K562 (cell line): Measurements from ENCODE around the gene GLT8D2. TPM values are rescaled to one million over a fixed set of nuclear protein-coding genes. Genes with fewer than 3 reads are reported as not detected.
A peak's percentile ranks its signal among the peaks of the same experiment; 100 is the strongest.

ENCODE experiments used
- BRD4 ChIP-seq: fragments of 200-600 bp; sonication (generic); IDR thresholded peaks from 2 replicates; pipeline ENCODE4 v1.6.1; 2017; ENCODE audit warnings: inconsistent platforms
- CHCHD3 ChIP-seq: fragments of 250-450 bp; sonication (Bioruptor Pico); IDR thresholded peaks from 2 replicates; pipeline ENCODE4 v2.1.2; 2022; ENCODE audit warnings: mild to moderate bottlenecking
- CREB3 ChIP-seq: fragments of 450-650 bp; conservative IDR thresholded peaks from 2 replicates; pipeline ENCODE4 v1.6.1; 2016; ENCODE audit warnings: missing genetic modification characterization, low read depth, mild to moderate bottlenecking, missing compliant biosample characterization, moderate library complexity
- DLX4 ChIP-seq: fragments of 250-450 bp; sonication (Bioruptor Pico); IDR thresholded peaks from 2 replicates; pipeline ENCODE4 v1.6.1; 2021; ENCODE audit warnings: mild to moderate bottlenecking
- EGR1 ChIP-seq: fragments of 450-650 bp; conservative IDR thresholded peaks from 2 replicates; pipeline ENCODE4 v1.6.1; 2017; ENCODE audit warnings: mild to moderate bottlenecking
- GATAD2B ChIP-seq: fragments of 450-650 bp; IDR thresholded peaks from 2 replicates; pipeline ENCODE4 v1.6.1; 2017; ENCODE audit warnings: mild to moderate bottlenecking, borderline replicate concordance
- GTF2B ChIP-seq: IDR thresholded peaks from 2 replicates; pipeline ENCODE4 v1.6.1; 2011; ENCODE audit not compliant: insufficient read length; ENCODE audit errors: extremely low read depth
- JUNB ChIP-seq: fragments of 450-650 bp; formaldehyde crosslinking; conservative IDR thresholded peaks from 2 replicates; pipeline ENCODE4 v1.4.0; 2020; ENCODE audit warnings: mild to moderate bottlenecking
- KLF6 ChIP-seq: fragments of 250-450 bp; sonication (Bioruptor Pico); IDR thresholded peaks from 2 replicates; pipeline ENCODE4 v1.4.0; 2020; ENCODE audit warnings: mild to moderate bottlenecking, moderate library complexity, borderline replicate concordance
- LEF1 ChIP-seq: fragments of 450-650 bp; IDR thresholded peaks from 2 replicates; pipeline ENCODE4 v1.6.1; 2016; ENCODE audit warnings: mild to moderate bottlenecking
- MTA2 ChIP-seq: fragments of 450-650 bp; IDR thresholded peaks from 2 replicates; pipeline ENCODE4 v1.6.1; 2016; ENCODE audit warnings: low read depth
- NR1H2 ChIP-seq: sonication (generic); formaldehyde crosslinking; IDR thresholded peaks from 2 replicates; pipeline ENCODE4 v1.4.0; 2020; ENCODE audit warnings: mild to moderate bottlenecking, missing genetic modification reagents
- NR2F6 ChIP-seq: fragments of 450-650 bp; formaldehyde crosslinking; IDR thresholded peaks from 2 replicates; pipeline ENCODE4 v1.4.0; 2020; ENCODE audit warnings: mild to moderate bottlenecking
- PRPF4 ChIP-seq: fragments of 200-400 bp; formaldehyde crosslinking; IDR thresholded peaks from one replicate; pipeline ENCODE4 v1.6.1; 2017; ENCODE audit warnings: low read length, low read depth, mild to moderate bottlenecking; ENCODE audit not compliant: insufficient read depth, poor library complexity, severe bottlenecking
- RHOXF2B ChIP-seq: fragments of 250-450 bp; sonication (Bioruptor Pico); conservative IDR thresholded peaks from 2 replicates; pipeline ENCODE4 v1.5.1; 2021
- TRIM24 ChIP-seq, 2 experiments: fragments of 450-650 bp; IDR thresholded peaks; 2 replicates each; pipeline ENCODE4 v1.6.1; 2016
- ZFPM2 ChIP-seq: fragments of 250-450 bp; sonication (Bioruptor Pico); IDR thresholded peaks from 2 replicates; pipeline ENCODE4 v1.5.1; 2022; ENCODE audit warnings: mild to moderate bottlenecking
- ZNF124 ChIP-seq: sonication (generic); formaldehyde crosslinking; IDR thresholded peaks from 2 replicates; pipeline ENCODE4 v1.8.1; 2022; ENCODE audit warnings: missing genetic modification reagents
- ZNF253 ChIP-seq: fragments of 250-450 bp; sonication (Bioruptor Pico); conservative IDR thresholded peaks from 2 replicates; pipeline ENCODE4 v1.6.1; 2021; ENCODE audit warnings: mild to moderate bottlenecking
- ZNF639 ChIP-seq, 2 experiments: fragments of 200-800 bp in 1 of 2; sonication (Bioruptor generic) in 1 of 2; sonication (generic) in 1 of 2; formaldehyde crosslinking in 1 of 2; IDR thresholded peaks in 1 of 2; conservative IDR thresholded peaks in 1 of 2; 2 replicates each; pipeline versions ENCODE4 v1.5.0 to v1.6.1; 2016 to 2020; ENCODE audit warnings: missing compliant biosample characterization in 1 of 2, missing genetic modification characterization in 1 of 2, missing genetic modification reagents in 1 of 2
- ZNF655 ChIP-seq: fragments of 250-450 bp; sonication (Bioruptor Pico); IDR thresholded peaks from 2 replicates; pipeline ENCODE4 v1.5.0; 2021
- ZSCAN32 ChIP-seq: fragments of 450-650 bp; formaldehyde crosslinking; IDR thresholded peaks from 2 replicates; pipeline ENCODE4 v1.4.0; 2020; ENCODE audit warnings: mild to moderate bottlenecking, moderate library complexity
- polyA plus RNA-seq, 8 experiments: library from polyadenylated mRNA; depleted of rRNA in 4 of 8; stranded (reverse) in 5 of 8; unstranded in 3 of 8; fragments of >200 nt; fragmentation: Nextera tagmentation in 2 of 8; fragmentation: Illumina TruSeq in 1 of 8; extraction: Ambion mirVana in 2 of 8; extraction: Trizol in 1 of 8; gene quantifications; 2 replicates each; pipeline versions ENCODE4 v1.2.1 to v1.2.3, GENCODE V29; 2011 to 2014; ENCODE audit warnings: inconsistent platforms in 1 of 8, missing spikeins in 1 of 8
- total RNA-seq, 7 experiments: library from RNA; depleted of rRNA in 6 of 7; stranded (reverse); fragments of >200 nt in 6 of 7; fragmentation: Illumina TruSeq in 2 of 7; extraction: Trizol in 2 of 7; gene quantifications; 2 replicates each; pipeline versions ENCODE4 v1.2.1 to v1.2.3, GENCODE V29; 2011 to 2021; ENCODE audit warnings: low replicate concordance in 1 of 7

Gene GLT8D2
- total and polyA plus RNA-seq, 9 of the 15 experiments (the other 6 are each of a cell fraction or from before 2014, with no cell fraction given) = 0.18 to 0.27 (median 0.18) TPM; not detected in 6

- TF ChIP-seq DLX4 (CRISPR knock-in tag) = no peak
- TF ChIP-seq CREB3 = no peak
- TF ChIP-seq ZNF124 = no peak
- no peak for TF ChIP-seq CHCHD3
- TF ChIP-seq PRPF4 = no peak
- no peak for TF ChIP-seq NR1H2
- TF ChIP-seq MTA2 = no peak
- TF ChIP-seq RHOXF2B (CRISPR knock-in tag) = no peak
- no peak for TF ChIP-seq ZFPM2 (CRISPR knock-in tag)
- TF ChIP-seq ZNF253 (CRISPR knock-in tag) = no peak
- TF ChIP-seq NR2F6 (CRISPR knock-in tag) = no peak
- no peak for TF ChIP-seq ZSCAN32 (CRISPR knock-in tag)
- peak; percentile 92 for TF ChIP-seq EGR1
- peak; percentile 66 for TF ChIP-seq LEF1
- TF ChIP-seq GATAD2B = peak; percentile 93
- peak in 1 of 2 experiments; percentile 85; a peak in 2 of 4 replicates for TF ChIP-seq TRIM24 (IDR thresholded peaks at IDR 0.05)
- TF ChIP-seq BRD4 = peak; percentile 63; the same call in 1 of the 2 replicates
- peak; percentile 12 for TF ChIP-seq GTF2B
- TF ChIP-seq ZNF639 (CRISPR knock-in tag; conservative IDR thresholded peaks at IDR 0.05 in 1 of 2, IDR thresholded peaks at IDR 0.05 in 1 of 2) = no peak
- TF ChIP-seq JUNB (CRISPR knock-in tag) = no peak
- TF ChIP-seq KLF6 (CRISPR knock-in tag) = no peak; the same call in 1 of the 2 replicates
- no peak for TF ChIP-seq ZNF655 (CRISPR knock-in tag)
These were observed 84.1 kb downstream of the GLT8D2 start, which contains the start of gene TDG (continued) for GRCh38 chr12:103965590-103966504.
